OCI-LY1 (cell line): ENCODE measurements around the gene UPP2.

Experiments
- H2AFZ ChIP-seq: fragments of 200-600 bp; sonication (generic), shearing (Covaris generic); 2 replicates; pipeline ENCODE4 v1.6.0; 2014; ENCODE audit warnings: antibody characterized with exemption, mild to moderate bottlenecking, low read length
- H3F3A ChIP-seq: fragments of 200-600 bp; sonication (generic), shearing (Covaris generic); 2 replicates; pipeline ENCODE4 v1.6.0; 2014; ENCODE audit warnings: mild to moderate bottlenecking, antibody characterized with exemption, low read length, moderate library complexity; ENCODE audit not compliant: insufficient read depth
- H3K27ac ChIP-seq: fragments of 200-600 bp; sonication (generic); 2 replicates; pipeline ENCODE4 v1.5.1; 2014; ENCODE audit warnings: low read length, mixed run types, mild to moderate bottlenecking, low read depth; ENCODE audit not compliant: poor library complexity, severe bottlenecking
- H3K27me3 ChIP-seq: fragments of 200-600 bp; sonication (generic); 2 replicates; pipeline ENCODE4 v1.6.0; 2014; ENCODE audit warnings: antibody characterized with exemption, mild to moderate bottlenecking, low read length, moderate library complexity; ENCODE audit not compliant: insufficient read depth
- H3K36me3 ChIP-seq: fragments of 200-600 bp; sonication (generic); 2 replicates; pipeline ENCODE4 v1.6.1; 2014; ENCODE audit warnings: mild to moderate bottlenecking, antibody characterized with exemption, low read length, moderate library complexity, mixed read lengths; ENCODE audit not compliant: insufficient read depth
- H3K4me1 ChIP-seq: fragments of 200-600 bp; sonication (generic); 2 replicates; pipeline ENCODE4 v1.5.1; 2014; ENCODE audit warnings: mild to moderate bottlenecking, low read length, moderate library complexity; ENCODE audit not compliant: insufficient read depth, severe bottlenecking
- H3K4me2 ChIP-seq: fragments of 200-600 bp; sonication (generic), shearing (Covaris generic); 2 replicates; pipeline ENCODE4 v1.6.1; 2014; ENCODE audit warnings: low read length
- H3K4me3 ChIP-seq: fragments of 200-600 bp; sonication (generic); 2 replicates; pipeline ENCODE4 v1.5.1; 2014; ENCODE audit warnings: low read length, low read depth, mild to moderate bottlenecking, mixed read lengths; ENCODE audit not compliant: poor library complexity, severe bottlenecking
- H3K79me2 ChIP-seq: fragments of 200-600 bp; shearing (Covaris generic); 2 replicates; pipeline ENCODE4 v1.6.1; 2016; ENCODE audit warnings: mixed run types, low read length, mixed read lengths; ENCODE audit not compliant: insufficient read depth
- H3K9ac ChIP-seq: fragments of 200-600 bp; sonication (generic), shearing (Covaris generic); 2 replicates; pipeline ENCODE4 v1.6.1; 2014; ENCODE audit warnings: mild to moderate bottlenecking, low read length, mixed read lengths
- H3K9me2 ChIP-seq: fragments of 200-600 bp; sonication (generic), shearing (Covaris generic); 2 replicates; pipeline ENCODE4 v1.6.1; 2014; ENCODE audit warnings: low read depth, mild to moderate bottlenecking, low read length, mixed read lengths
- H3K9me3 ChIP-seq: fragments of 200-600 bp; shearing (Covaris generic); 2 replicates; pipeline ENCODE4 v1.6.1; 2014; ENCODE audit warnings: low read length, mixed read lengths
- H4K20me1 ChIP-seq: fragments of 200-600 bp; sonication (generic), shearing (Covaris generic); 2 replicates; pipeline ENCODE4 v1.6.0; 2016; ENCODE audit warnings: mild to moderate bottlenecking, low read length; ENCODE audit not compliant: insufficient read depth
- CTCF ChIP-seq: fragments of 200-600 bp; sonication (generic), shearing (Covaris generic); IDR thresholded peaks from 2 replicates; pipeline ENCODE4 v1.5.1; 2017; ENCODE audit warnings: mild to moderate bottlenecking, antibody characterized with exemption, low read length, moderate library complexity, mixed read lengths
- EZH2 ChIP-seq: fragments of 200-600 bp; sonication (generic), shearing (Covaris generic); IDR thresholded peaks from 2 replicates; pipeline ENCODE4 v1.8.0; 2017; ENCODE audit warnings: borderline replicate concordance, mixed run types, mild to moderate bottlenecking, antibody characterized with exemption, low read length, moderate library complexity, mixed read lengths

Gene UPP2

GRCh38 chr2:158184556-158185343 lies 83.1 kb downstream of the UPP2 start:
- H3K9ac ChIP-seq, result no peak overlapping the region
- TF ChIP-seq EZH2 (no peak), CTCF (no peak)
- no peaks in the 10 kb centered on the region for H3K27me3 ChIP-seq
- no peak overlapping the region for H3K27ac ChIP-seq
- no peak overlapping the region for H3K4me2 ChIP-seq
- no peaks in the 10 kb centered on the region for H3K9me2 ChIP-seq
- H3K36me3 ChIP-seq, result no peaks in the 10 kb centered on the region
- H4K20me1 ChIP-seq, result no peaks in the 10 kb centered on the region
- no peak overlapping the region for H2AFZ ChIP-seq
- no peak overlapping the region for H3K4me3 ChIP-seq
- no peaks in the 10 kb centered on the region for H3K9me3 ChIP-seq
- no peaks in the 10 kb centered on the region for H3K4me1 ChIP-seq
- H3K79me2 ChIP-seq, result no peaks in the 10 kb centered on the region
- no peaks in the 10 kb centered on the region for H3F3A ChIP-seq
